OCI-LY7 (cell line): ENCODE data around the gene OSBP2. TPM values are rescaled to one million over a fixed set of nuclear protein-coding genes. Genes with fewer than 3 reads are reported as not detected.

Experiments
- BruUV-seq: library from RNA; stranded (reverse); fragments of 400-500 nt; replicated peaks from 2 replicates; lab custom pipeline; 2021; lab: Mats Ljungman, UMichigan
- CTCF ChIA-PET: fragments of 300-600 bp; sonication (Branson Sonifier 250); formaldehyde crosslinking; loops from one replicate; lab custom pipeline; 2022; ENCODE audit warnings: antibody characterized with exemption; ENCODE audit not compliant: unreplicated experiment; lab: Charles Lee
- POLR2A ChIA-PET: fragments of 300-600 bp; sonication (Branson Sonifier 250); formaldehyde crosslinking; loops from one replicate; lab custom pipeline; 2022; ENCODE audit warnings: antibody characterized with exemption; lab: Charles Lee
- DNase-seq: peaks from one replicate; pipeline ENCODE4 v3.0.0-alpha.2; 2015; ENCODE audit warnings: low spot score
- H2AFZ ChIP-seq: fragments of 200-600 bp; sonication (generic), shearing (Covaris generic); 2 replicates; pipeline ENCODE4 v1.6.1; 2014; ENCODE audit warnings: mild to moderate bottlenecking, antibody characterized with exemption, low read length, moderate library complexity
- H3K27ac ChIP-seq: fragments of 200-600 bp; sonication (generic); 2 replicates; pipeline ENCODE4 v1.5.1; 2014; ENCODE audit warnings: mixed run types, low read depth, mild to moderate bottlenecking, moderate library complexity, low read length, inconsistent platforms; ENCODE audit not compliant: poor library complexity, severe bottlenecking
- H3K36me3 ChIP-seq: fragments of 200-600 bp; sonication (generic); 2 replicates; pipeline ENCODE4 v1.6.1; 2014; ENCODE audit warnings: mild to moderate bottlenecking, antibody characterized with exemption, low read length, moderate library complexity, mixed read lengths; ENCODE audit not compliant: insufficient read depth
- H3K4me1 ChIP-seq: fragments of 200-600 bp; sonication (generic); 2 replicates; pipeline ENCODE4 v1.5.1; 2014; ENCODE audit warnings: mild to moderate bottlenecking, low read length; ENCODE audit not compliant: insufficient read depth, poor library complexity, severe bottlenecking
- H3K4me2 ChIP-seq: fragments of 200-600 bp; sonication (generic); 2 replicates; pipeline ENCODE4 v1.6.1; 2014; ENCODE audit warnings: mild to moderate bottlenecking, low read length
- H3K4me3 ChIP-seq: fragments of 200-600 bp; sonication (generic); 2 replicates; pipeline ENCODE4 v1.5.1; 2014; ENCODE audit warnings: mild to moderate bottlenecking, low read depth, low read length; ENCODE audit not compliant: poor library complexity, severe bottlenecking
- H3K79me2 ChIP-seq: fragments of 200-600 bp; sonication (generic); 2 replicates; pipeline ENCODE4 v1.6.1; 2016; ENCODE audit warnings: low read depth, mild to moderate bottlenecking, low read length, moderate library complexity, mixed read lengths; ENCODE audit not compliant: insufficient read depth
- H3K9me2 ChIP-seq: fragments of 200-600 bp; sonication (generic); 2 replicates; pipeline ENCODE4 v1.6.1; 2016; ENCODE audit warnings: mild to moderate bottlenecking, low read length, mixed read lengths; ENCODE audit not compliant: insufficient read depth
- H3K9me3 ChIP-seq: fragments of 200-600 bp; sonication (generic); 2 replicates; pipeline ENCODE4 v1.6.1; 2014; ENCODE audit warnings: mild to moderate bottlenecking, mixed run types, low read length, mixed read lengths
- H4K20me1 ChIP-seq: fragments of 200-600 bp; sonication (generic); 2 replicates; pipeline ENCODE4 v1.6.1; 2014; ENCODE audit warnings: mild to moderate bottlenecking, antibody characterized with exemption, low read length, moderate library complexity, mixed read lengths; ENCODE audit not compliant: insufficient read depth
- CTCF ChIP-seq: fragments of 200-600 bp; sonication (generic); conservative IDR thresholded peaks from 2 replicates; pipeline ENCODE4 v1.5.1; 2014; ENCODE audit warnings: mild to moderate bottlenecking, antibody characterized with exemption, low read length, moderate library complexity, mixed read lengths
- EZH2phosphoT487 ChIP-seq: fragments of 200-600 bp; sonication (generic); IDR thresholded peaks from 2 replicates; pipeline ENCODE4 v1.6.1; 2018; ENCODE audit warnings: low read depth, borderline replicate concordance, mild to moderate bottlenecking, mixed run types, antibody characterized with exemption, low read length, moderate library complexity, mixed read lengths
- intact Hi-C: fragments of 100-400 bp; cut with micrococcal nuclease; formaldehyde crosslinking; loops from one replicate; pipeline ENCODE4 v1.10.0; 2022; ENCODE audit not compliant: unreplicated experiment
- total RNA-seq, 2 experiments: library from RNA; depleted of rRNA in 1 of 2; stranded (reverse); fragments of >200 nt in 1 of 2; shearing (Covaris generic) in 1 of 2; gene quantifications; 2 replicates each; pipeline ENCODE4 v1.2.3, GENCODE V29; 2014 to 2022

The OSBP2 gene
- total RNA-seq, 2 experiments from 2014 or later, result 0.19 to 0.34 TPM

DNA sequence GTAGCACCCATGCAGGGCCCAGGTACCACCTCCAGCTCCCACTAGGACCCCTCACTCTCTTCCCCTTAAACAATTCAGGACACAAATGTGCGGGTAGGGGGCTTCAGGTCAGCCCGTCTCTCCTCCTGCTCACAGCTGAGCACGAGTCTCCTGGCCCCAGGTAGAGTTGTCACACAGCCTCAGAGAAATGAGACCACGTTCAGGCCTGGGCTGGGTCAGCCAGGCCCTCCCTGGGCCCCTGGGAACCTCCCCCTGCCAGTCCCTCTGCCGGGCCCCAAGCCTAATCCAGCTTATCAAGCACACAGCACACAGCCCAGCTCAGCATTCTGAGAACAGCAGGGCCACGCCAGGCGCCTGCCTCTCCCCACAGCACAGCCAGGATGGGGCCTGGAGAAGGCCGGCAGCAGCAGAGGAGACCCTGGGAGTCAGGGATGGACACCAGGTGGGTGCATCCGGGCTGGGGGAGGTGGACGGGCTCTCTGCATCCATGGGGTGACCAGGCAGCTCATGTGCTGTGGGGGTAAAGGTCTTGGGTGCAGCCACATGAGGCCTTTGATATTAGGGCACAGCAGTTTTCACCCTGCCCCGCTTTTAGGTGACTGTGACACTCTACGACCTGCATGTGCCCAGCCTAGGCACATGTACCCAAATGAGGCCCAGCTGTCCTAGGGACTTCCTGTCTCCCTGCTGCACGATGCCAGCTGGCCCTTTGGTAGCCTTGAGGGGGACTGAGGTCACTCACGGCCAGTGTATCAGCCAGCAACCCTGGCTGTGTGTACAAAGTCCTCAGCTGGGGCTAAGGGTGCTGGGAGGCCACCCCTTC, 186.9 kb downstream of the OSBP2 start:
- ChIA-PET CTCF (no interaction called here), POLR2A (interaction anchor here (0.6 kb wide), 1 partner anchor 1290 kb away, joined by 4 read pairs; no protein-coding TSS in a partner anchor)
- TF ChIP-seq CTCF (no peak), EZH2phosphoT487 (no peak)
- Histone ChIP-seq H3K4me2 (no peak overlapping the region), H3K9me2 (no peaks in the 10 kb centered on the region), H3K4me3 (no peak overlapping the region), H3K27ac (no peak overlapping the region), H2AFZ (no peak overlapping the region), H3K79me2 (no peaks in the 10 kb centered on the region), H4K20me1 (no peaks in the 10 kb centered on the region), H3K9me3 (no peaks in the 10 kb centered on the region), H3K4me1 (no peaks in the 10 kb centered on the region), H3K36me3 (no peaks in the 10 kb centered on the region)
- intact Hi-C loops, result no loop called here
- DNase-seq, result no peak
- no TSS peak for BruUV-seq

DNA sequence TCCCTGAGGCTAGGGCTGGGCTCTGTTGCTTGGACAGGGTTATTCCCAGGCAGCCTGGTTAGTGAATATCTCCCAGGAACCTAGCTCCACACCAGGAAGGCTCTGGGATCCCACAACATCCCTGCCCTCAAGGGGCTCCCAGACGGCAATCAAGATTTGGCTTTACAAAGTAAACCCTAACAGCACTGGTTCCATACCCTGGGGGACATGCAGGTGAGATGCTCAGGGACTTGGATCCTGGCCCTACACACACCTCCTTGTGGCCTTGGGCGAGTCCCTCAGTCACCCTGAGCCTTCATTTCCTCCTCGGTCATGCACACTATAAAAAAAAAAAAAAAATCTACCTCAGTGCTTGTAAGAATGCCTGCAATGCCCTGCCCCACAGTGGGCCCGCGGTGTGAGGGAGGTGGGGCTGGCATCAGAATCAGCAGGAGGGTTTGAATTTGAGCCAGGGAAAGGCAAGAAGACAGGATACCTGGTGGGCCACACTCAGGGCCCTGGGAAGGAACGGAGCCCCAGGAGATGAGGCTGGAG, 187.6 kb downstream of the OSBP2 start:
- Histone ChIP-seq H3K79me2 (no peaks in the 10 kb centered on the region), H3K4me3 (no peak overlapping the region), H2AFZ (no peak overlapping the region), H3K9me3 (no peaks in the 10 kb centered on the region), H3K36me3 (no peaks in the 10 kb centered on the region), H3K4me2 (no peak overlapping the region), H3K9me2 (no peaks in the 10 kb centered on the region), H4K20me1 (no peaks in the 10 kb centered on the region), H3K4me1 (no peaks in the 10 kb centered on the region), H3K27ac (no peak overlapping the region)
- TF ChIP-seq EZH2phosphoT487, result no peak
- no peak for TF ChIP-seq CTCF
- CTCF ChIA-PET, result no interaction called here
- intact Hi-C loops, result no loop called here
- POLR2A ChIA-PET, result interaction anchor here (0.7 kb wide), 1 partner anchor 91 kb away, joined by 3 read pairs; no protein-coding TSS in a partner anchor
- BruUV-seq, result no TSS peak
- DNase-seq, result no peak
